Activated CD4-positive, alpha-beta T cell treated with anti-CD3 and anti-CD28 coated beads, Interleukin-2, amount 10 ng/mL, durations not matched to agents 7 days and 5 days (primary cell): ENCODE data around the gene TMEM40. TPM values are rescaled to one million over a fixed set of nuclear protein-coding genes. Genes with fewer than 3 reads are reported as not detected.

Experiments used
- CTCF ChIA-PET: fragments of 350-600 bp; sonication (Branson Sonifier 250); formaldehyde crosslinking; loops from one replicate; lab custom pipeline; 2021; ENCODE audit warnings: antibody characterized with exemption; lab: Charles Lee
- POLR2A ChIA-PET: fragments of 350-600 bp; sonication (Branson Sonifier 250); formaldehyde crosslinking; loops from one replicate; lab custom pipeline; 2021; ENCODE audit warnings: antibody characterized with exemption; lab: Charles Lee
- DNase-seq: peaks from one replicate; pipeline ENCODE4 v3.0.0-alpha.2; 2020
- H3K27ac Mint-ChIP-seq: one replicate; pipeline ENCODE4 v1.8.0; 2021; ENCODE audit warnings: mild to moderate bottlenecking, moderate library complexity, mixed read lengths
- H3K27me3 Mint-ChIP-seq: one replicate; pipeline ENCODE4 v1.8.0; 2021; ENCODE audit warnings: mixed read lengths
- H3K36me3 Mint-ChIP-seq: one replicate; pipeline ENCODE4 v1.8.0; 2021; ENCODE audit warnings: low read depth, mixed read lengths
- H3K4me1 Mint-ChIP-seq: one replicate; pipeline ENCODE4 v1.8.0; 2021; ENCODE audit warnings: mixed read lengths
- H3K4me3 Mint-ChIP-seq: one replicate; pipeline ENCODE4 v1.8.0; 2021; ENCODE audit warnings: mild to moderate bottlenecking, moderate library complexity, mixed read lengths
- H3K9me3 Mint-ChIP-seq: one replicate; pipeline ENCODE4 v1.8.0; 2021; ENCODE audit warnings: mixed read lengths
- total RNA-seq, 2 experiments: library from RNA; stranded (reverse); gene quantifications; one replicate each; pipeline ENCODE4 v1.2.3, GENCODE V29; 2021

Gene TMEM40
- total RNA-seq, 2 experiments from 2014 or later: not detected

DNA sequence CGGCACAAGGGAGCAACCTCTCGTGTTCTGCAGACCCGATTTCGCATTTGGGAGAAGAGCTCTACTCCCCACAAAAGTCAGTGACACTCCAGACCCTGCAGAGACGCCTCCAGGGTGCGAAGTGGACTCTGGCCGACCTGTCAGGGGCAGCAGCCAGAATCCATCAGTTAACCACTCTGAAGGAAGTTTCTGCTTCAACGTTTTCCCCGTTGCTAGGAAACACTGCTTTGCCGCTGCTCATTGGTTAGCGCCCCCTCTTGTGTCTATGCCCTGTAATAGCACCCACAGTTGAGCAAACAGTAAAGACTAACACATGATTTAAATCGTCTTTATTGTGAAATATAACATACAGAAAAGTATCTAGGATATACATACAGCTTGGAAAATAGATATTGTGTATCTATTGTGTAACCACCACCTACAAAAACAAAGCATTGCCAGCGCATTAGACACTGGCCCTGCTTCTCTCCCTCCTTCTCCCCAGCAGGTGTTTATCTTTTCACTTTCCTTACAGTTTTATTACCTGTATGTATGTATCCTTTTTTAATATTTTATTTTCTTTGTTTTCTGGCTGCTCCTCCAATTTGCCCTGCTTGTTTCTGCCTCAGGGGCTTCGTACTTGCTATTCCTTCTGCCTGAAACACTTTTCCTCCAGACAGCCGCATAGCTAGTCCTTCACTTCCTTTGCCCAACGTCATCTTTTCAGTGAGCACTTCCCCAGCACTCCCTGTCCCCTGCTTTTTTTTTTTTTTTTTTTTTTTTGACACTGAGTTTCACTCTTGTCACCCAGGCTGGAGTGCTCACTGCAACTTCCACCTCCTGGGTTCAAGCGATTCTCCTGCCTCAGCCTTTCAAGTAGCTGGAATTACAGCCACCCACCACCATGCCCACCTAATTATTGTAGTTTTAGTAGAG lies 38.8 kb downstream of the TMEM40 start:
- Mint-ChIP-seq H3K27ac (peak overlapping the region; percentile 10), H3K9me3 (peaks cover 2% of the 10 kb centered on the region), H3K4me1 (peaks cover 13% of the 10 kb centered on the region), H3K4me3 (no peak overlapping the region), H3K36me3 (no peaks in the 10 kb centered on the region), H3K27me3 (no peaks in the 10 kb centered on the region)
- ChIA-PET CTCF (interaction anchor here (0.7 to 1.6 kb wide), 4 partner anchors 27 to 118 kb away, joined by 3 to 4 read pairs (median 3); no protein-coding TSS in a partner anchor), POLR2A (no interaction called here)
- peak; percentile 84 for DNase-seq

GRCh38 chr3:12719541-12719940 lies 39.5 kb downstream of the TMEM40 start:
- DNase-seq: no peak
- H3K9me3 Mint-ChIP-seq: peaks cover 2% of the 10 kb centered on the region
- no peak overlapping the region for H3K27ac Mint-ChIP-seq
- H3K27me3 Mint-ChIP-seq: no peaks in the 10 kb centered on the region
- CTCF ChIA-PET: interaction anchor here (0.8 to 1.6 kb wide), 2 partner anchors 37 to 66 kb away, joined by 3 read pairs; no protein-coding TSS in a partner anchor
- H3K4me1 Mint-ChIP-seq: peaks cover 11% of the 10 kb centered on the region
- no peak overlapping the region for H3K4me3 Mint-ChIP-seq
- POLR2A ChIA-PET: no interaction called here
- H3K36me3 Mint-ChIP-seq: no peaks in the 10 kb centered on the region

DNA sequence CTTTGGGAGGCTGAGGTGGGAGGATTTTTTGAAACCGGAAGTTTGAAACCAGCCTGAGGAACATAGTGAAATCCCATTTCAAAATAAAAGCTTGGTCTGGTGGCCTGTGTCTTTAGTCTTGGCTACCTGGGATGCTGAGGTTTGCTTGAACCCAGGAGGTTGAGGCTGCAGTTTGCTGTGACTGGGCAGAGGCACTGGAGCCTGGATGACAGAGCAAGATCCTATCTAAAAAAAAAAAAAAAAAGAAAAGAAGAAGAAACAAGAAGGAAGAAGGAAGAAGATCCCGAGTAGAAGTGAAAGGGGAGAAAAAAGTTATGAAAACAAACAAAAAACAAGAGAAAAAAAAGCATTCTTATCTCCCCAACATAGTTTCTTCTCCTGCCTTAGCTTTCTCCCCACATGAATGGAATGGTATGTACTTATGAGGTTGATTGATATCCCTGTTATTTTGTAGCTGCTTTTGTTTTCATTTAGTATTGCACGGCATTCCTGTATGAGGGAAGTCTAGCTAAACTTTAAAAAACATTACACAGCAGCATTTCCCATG lies 42.4 kb downstream of the TMEM40 start:
- Mint-ChIP-seq H3K9me3 (no peaks in the 10 kb centered on the region), H3K36me3 (no peaks in the 10 kb centered on the region), H3K27ac (no peak overlapping the region)

DNA sequence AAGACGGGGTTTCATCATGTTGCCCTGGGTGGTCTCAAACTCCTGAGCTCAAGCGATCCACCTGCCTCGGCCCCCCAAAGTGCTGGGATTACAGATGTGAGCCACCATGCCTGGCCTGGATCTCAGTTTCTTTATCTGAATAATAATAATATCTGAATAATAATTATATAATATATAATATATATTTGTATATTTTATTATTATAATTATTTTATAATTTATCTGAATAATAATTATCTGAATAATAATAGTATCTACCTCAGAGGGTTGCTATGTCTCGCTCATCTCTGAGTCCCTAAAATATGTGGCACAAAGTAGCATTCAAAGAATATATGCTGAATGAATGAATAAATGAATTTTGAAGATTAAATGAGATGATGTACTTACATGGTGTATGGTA lies 44.8 kb downstream of the TMEM40 start:
- CTCF ChIA-PET: no interaction called here

More for the DNA sequence above, 42.4 kb downstream of the TMEM40 start:
- Mint-ChIP-seq H3K4me1 (peaks cover 9% of the 10 kb centered on the region), H3K4me3 (no peak overlapping the region), H3K27me3 (no peaks in the 10 kb centered on the region)
- DNase-seq: no peak
- ChIA-PET POLR2A (no interaction called here), CTCF (no interaction called here)

DNA sequence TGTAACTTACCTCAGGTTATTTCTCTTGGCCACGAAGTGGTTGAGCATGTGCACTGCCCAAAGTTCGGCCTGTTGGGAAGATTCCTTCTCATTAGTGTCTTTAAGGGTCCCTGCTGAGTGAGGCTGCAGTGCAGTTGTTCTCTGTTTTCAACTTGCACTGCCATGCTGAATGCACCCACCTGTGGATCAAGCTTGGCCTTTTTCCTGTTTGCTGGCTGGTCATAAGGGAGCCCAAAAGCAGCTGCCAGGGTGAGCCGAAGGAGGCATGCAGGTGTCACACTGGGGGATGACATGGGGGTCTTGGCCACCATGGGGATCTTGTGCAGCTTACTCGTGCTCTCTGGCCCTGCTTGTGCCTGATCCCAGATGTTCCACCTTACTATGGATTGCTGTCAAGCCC lies 49.0 kb downstream of the TMEM40 start:
- Mint-ChIP-seq H3K4me1 (no peaks in the 10 kb centered on the region), H3K27me3 (peaks cover 14% of the 10 kb centered on the region), H3K4me3 (no peak overlapping the region), H3K36me3 (no peaks in the 10 kb centered on the region), H3K9me3 (no peaks in the 10 kb centered on the region), H3K27ac (no peak overlapping the region)
- ChIA-PET POLR2A (no interaction called here), CTCF (interaction anchor here (1.2 kb wide), 1 partner anchor 11 kb away, joined by 5 read pairs; no protein-coding TSS in a partner anchor)
- no peak for DNase-seq

More for the DNA sequence above, 44.8 kb downstream of the TMEM40 start:
- no peaks in the 10 kb centered on the region for H3K36me3 Mint-ChIP-seq
- POLR2A ChIA-PET: no interaction called here
- no peak overlapping the region for H3K27ac Mint-ChIP-seq
- peaks cover 1% of the 10 kb centered on the region for H3K4me1 Mint-ChIP-seq
- DNase-seq: no peak
- no peaks in the 10 kb centered on the region for H3K9me3 Mint-ChIP-seq
- H3K4me3 Mint-ChIP-seq: no peak overlapping the region
- H3K27me3 Mint-ChIP-seq: no peaks in the 10 kb centered on the region

DNA sequence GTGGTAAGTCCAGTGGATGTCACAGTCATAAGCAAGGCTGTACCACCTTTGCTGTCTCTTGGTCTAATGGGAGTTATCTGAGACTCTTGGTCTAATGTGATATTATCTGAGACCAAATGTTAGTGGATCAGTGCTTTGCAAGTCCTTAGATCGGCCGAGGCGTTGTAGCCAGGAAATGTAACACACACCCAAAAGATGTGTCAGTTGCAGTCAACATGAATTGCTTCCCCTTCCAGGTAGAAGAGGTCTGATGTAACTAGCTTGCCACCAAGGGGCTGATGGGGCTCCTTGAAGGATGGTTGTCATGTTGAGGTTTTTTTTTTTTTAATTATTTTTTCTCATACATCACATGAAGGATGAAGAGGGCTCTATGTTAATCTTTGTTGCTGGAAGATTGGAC lies 49.7 kb downstream of the TMEM40 start:
- no peaks in the 10 kb centered on the region for H3K4me1 Mint-ChIP-seq
- no peak overlapping the region for H3K27ac Mint-ChIP-seq
- H3K4me3 Mint-ChIP-seq: no peak overlapping the region
- ChIA-PET CTCF (interaction anchor here (0.6 kb wide), 1 partner anchor 566 kb away, joined by 4 read pairs; no protein-coding TSS in a partner anchor), POLR2A (no interaction called here)
- no peaks in the 10 kb centered on the region for H3K36me3 Mint-ChIP-seq
- peaks cover 14% of the 10 kb centered on the region for H3K27me3 Mint-ChIP-seq
- DNase-seq: no peak
- no peaks in the 10 kb centered on the region for H3K9me3 Mint-ChIP-seq

DNA sequence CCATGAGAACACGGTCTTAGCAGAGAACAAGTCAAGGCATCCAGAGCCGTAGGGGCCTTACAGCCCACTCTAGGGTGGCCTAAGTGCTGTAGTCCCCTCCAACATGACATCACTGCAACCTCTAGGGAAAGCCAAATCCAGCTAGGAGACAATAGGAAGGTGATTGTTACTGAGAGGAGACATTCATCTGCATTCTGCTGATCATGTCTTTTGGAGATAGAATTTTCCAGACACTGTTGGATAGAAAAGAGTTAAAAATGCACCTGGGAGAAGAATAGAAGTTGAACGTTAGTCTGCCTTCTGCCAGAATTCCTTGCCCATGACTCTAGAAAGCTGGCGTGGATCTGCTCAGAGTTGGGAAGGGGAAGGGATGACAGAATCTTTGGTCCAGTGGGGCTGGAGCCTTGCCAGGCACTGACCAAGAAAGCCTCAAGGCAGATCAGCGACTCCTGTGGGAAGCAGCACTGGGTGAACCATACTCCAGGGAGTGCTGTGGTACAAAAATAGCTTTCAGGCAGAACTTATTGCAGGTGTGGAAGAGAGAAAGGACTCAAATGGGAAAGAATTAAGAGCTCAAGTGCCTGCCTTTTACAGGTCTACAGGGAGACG lies 50.4 kb downstream of the TMEM40 start:
- Mint-ChIP-seq H3K9me3 (no peaks in the 10 kb centered on the region), H3K4me3 (no peak overlapping the region), H3K36me3 (no peaks in the 10 kb centered on the region), H3K27me3 (peaks cover 14% of the 10 kb centered on the region), H3K4me1 (no peaks in the 10 kb centered on the region), H3K27ac (no peak overlapping the region)
- CTCF ChIA-PET: interaction anchor here (0.6 kb wide), 1 partner anchor 565 kb away, joined by 4 read pairs; no protein-coding TSS in a partner anchor
- POLR2A ChIA-PET: no interaction called here
- DNase-seq: no peak

GRCh38 chr3:12707449-12707848 lies 51.6 kb downstream of the TMEM40 start:
- Mint-ChIP-seq H3K27ac (no peak overlapping the region), H3K4me1 (no peaks in the 10 kb centered on the region), H3K36me3 (no peaks in the 10 kb centered on the region), H3K9me3 (no peaks in the 10 kb centered on the region), H3K27me3 (peaks cover 14% of the 10 kb centered on the region), H3K4me3 (no peak overlapping the region)
- CTCF ChIA-PET: interaction anchor here (0.5 to 1.3 kb wide), 2 partner anchors 52 to 165 kb away, joined by 3 read pairs; partner anchors contain the start of gene TMEM40
- POLR2A ChIA-PET: no interaction called here
- no peak for DNase-seq

DNA sequence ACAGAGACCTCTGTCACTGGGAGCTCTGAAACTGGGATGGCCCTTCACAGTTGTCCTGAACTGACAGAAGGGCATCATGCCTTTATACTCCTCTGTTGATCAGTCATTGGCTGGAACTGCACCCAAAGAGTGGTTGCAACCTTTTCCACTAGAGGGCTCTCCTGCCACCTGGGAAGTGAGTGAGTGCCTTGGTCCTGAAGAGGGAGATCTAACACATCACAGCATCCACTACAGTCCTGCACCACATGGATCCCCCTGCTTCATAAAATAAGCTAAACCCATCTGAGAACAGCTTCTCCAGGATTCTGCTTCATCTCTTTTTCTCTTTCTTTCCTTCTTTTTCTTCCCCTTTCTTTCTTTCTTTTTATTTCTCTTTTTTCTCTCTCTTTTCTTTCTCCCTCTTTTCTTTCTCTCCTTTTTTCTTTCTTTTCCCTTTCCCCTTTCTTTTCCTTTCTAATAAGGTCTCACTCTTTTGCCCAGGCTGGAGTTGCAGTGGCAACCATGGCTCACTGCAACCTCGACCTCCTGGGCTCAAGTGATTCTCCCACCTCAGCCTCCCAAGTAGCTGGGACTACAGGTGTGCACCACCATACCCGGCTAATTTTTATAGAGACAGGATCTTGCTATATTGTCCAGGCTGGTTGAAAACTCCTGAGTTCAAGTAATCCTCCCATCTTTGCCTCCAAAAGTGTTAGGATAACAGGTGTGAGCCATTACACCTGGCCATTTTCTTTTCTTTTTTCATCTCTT lies 52.4 kb downstream of the TMEM40 start:
- Mint-ChIP-seq H3K36me3 (no peaks in the 10 kb centered on the region), H3K4me3 (no peak overlapping the region), H3K27me3 (peaks cover 14% of the 10 kb centered on the region), H3K4me1 (no peaks in the 10 kb centered on the region), H3K9me3 (no peaks in the 10 kb centered on the region), H3K27ac (no peak overlapping the region)
- CTCF ChIA-PET: interaction anchor here (0.6 to 1.3 kb wide), 5 partner anchors 12 to 89 kb away, joined by 3 to 5 read pairs (median 3); partner anchors contain the start of gene TMEM40
- POLR2A ChIA-PET: no interaction called here
- DNase-seq: peak; percentile 69

GRCh38 chr3:12705981-12706380 lies 53.1 kb downstream of the TMEM40 start:
- no peak overlapping the region for H3K27ac Mint-ChIP-seq
- no peaks in the 10 kb centered on the region for H3K4me1 Mint-ChIP-seq
- no peak for DNase-seq
- no peak overlapping the region for H3K4me3 Mint-ChIP-seq
- H3K36me3 Mint-ChIP-seq: no peaks in the 10 kb centered on the region
- H3K9me3 Mint-ChIP-seq: no peaks in the 10 kb centered on the region
- POLR2A ChIA-PET: no interaction called here
- CTCF ChIA-PET: interaction anchor here (0.6 to 1.2 kb wide), 2 partner anchors 11 to 34 kb away, joined by 4 to 5 read pairs; no protein-coding TSS in a partner anchor
- H3K27me3 Mint-ChIP-seq: peaks cover 14% of the 10 kb centered on the region

- no peak for DNase-seq
- CTCF ChIA-PET: no interaction called here
- no peak overlapping the region for H3K4me3 Mint-ChIP-seq
- H3K27me3 Mint-ChIP-seq: peaks cover 14% of the 10 kb centered on the region
- H3K4me1 Mint-ChIP-seq: no peaks in the 10 kb centered on the region
- POLR2A ChIA-PET: no interaction called here
- no peaks in the 10 kb centered on the region for H3K36me3 Mint-ChIP-seq
- no peak overlapping the region for H3K27ac Mint-ChIP-seq
- H3K9me3 Mint-ChIP-seq: no peaks in the 10 kb centered on the region
These were observed 53.6 kb downstream of the TMEM40 start for GRCh38 chr3:12705374-12705926.

- Mint-ChIP-seq H3K36me3 (no peaks in the 10 kb centered on the region), H3K4me3 (no peak overlapping the region), H3K27ac (no peak overlapping the region), H3K27me3 (peaks cover 12% of the 10 kb centered on the region), H3K9me3 (no peaks in the 10 kb centered on the region), H3K4me1 (no peaks in the 10 kb centered on the region)
- ChIA-PET CTCF (interaction anchor here (0.6 kb wide), 1 partner anchor 40 kb away, joined by 3 read pairs; no protein-coding TSS in a partner anchor), POLR2A (interaction anchor here (0.8 kb wide), 1 partner anchor 10 kb away, joined by 8 read pairs; no protein-coding TSS in a partner anchor)
- no peak for DNase-seq
These were observed 56.6 kb downstream of the TMEM40 start for GRCh38 chr3:12702501-12702900.
